ENCODE measurements around the gene PPP6C. TPM values are rescaled to one million over a fixed set of nuclear protein-coding genes. Genes with fewer than 3 reads are reported as not detected.
"Not testable (repeated sequence)": the region's sequence is repeated elsewhere in the genome, so short reads cannot be mapped to it uniquely, and the experiment has no call there.

PPP6C gene
- total and polyA plus RNA-seq, 5 experiments from 2014 or later: 47.2 to 59.0 (median 51.9) TPM

DNA sequence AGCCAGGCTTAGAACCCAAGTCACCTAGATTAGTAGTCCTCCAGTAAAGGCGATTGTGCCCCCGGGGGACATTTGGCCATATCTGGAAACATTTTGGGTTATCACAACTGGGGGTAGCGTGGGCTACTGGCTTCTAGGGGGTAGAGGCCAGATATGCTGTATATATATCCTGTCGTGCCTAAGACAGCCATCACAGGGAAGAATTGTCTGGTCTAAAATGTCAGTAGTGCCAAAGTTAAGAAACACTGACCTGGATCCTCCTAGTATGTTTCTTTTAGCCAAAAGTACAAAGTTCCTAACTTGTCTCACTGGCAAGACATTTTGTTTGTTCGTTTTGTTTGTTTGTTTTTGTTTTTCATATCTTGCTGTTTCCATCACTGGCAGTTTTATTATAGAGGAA lies 24.6 kb upstream of the PPP6C start:
- H3K4me1 Mint-ChIP-seq: peaks cover 0 to 15% (median 1%) of the 10 kb centered on the region in 4 donors
- H3K27ac Mint-ChIP-seq: peak overlapping the region in 2 of 10 donors; percentile 4 to 17
- DNase-seq (no peak), ATAC-seq (no peak)
- H3K27me3 Mint-ChIP-seq: no peaks in the 10 kb centered on the region
- no peak overlapping the region for H3K4me3 Mint-ChIP-seq
- H3K36me3 Mint-ChIP-seq: peaks cover 4 to 77% (median 35%) of the 10 kb centered on the region in 3 donors
- no peaks in the 10 kb centered on the region for H3K9me3 Mint-ChIP-seq
- POLR2A ChIA-PET: no interaction called here

DNA sequence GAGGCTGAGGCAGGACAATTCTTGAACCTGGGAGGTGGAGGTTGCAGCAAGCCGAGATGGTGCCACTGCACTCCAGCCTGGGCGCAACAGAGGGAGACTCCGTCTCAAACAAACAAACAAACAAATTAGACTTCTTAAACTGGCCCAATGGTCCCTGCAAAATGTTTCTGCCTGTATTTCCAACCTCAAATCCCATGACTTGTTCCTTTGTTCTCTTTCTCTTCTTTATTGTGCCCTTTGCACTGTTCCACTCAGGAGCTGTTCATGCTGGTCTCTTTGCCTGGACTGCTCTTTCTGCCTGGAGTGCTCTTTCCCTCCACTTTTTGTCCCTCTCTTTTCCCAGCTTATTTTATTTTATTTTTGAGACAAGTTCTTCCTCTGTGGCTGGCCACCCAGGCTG lies 14.9 kb upstream of the PPP6C start:
- H3K4me3 Mint-ChIP-seq: no peak overlapping the region
- H3K36me3 Mint-ChIP-seq: peaks cover 5 to 66% (median 18%) of the 10 kb centered on the region in 3 donors
- DNase-seq (no peak), ATAC-seq (no peak)
- H3K27ac Mint-ChIP-seq: peak overlapping the region in 5 of 10 donors; percentile 42 to 86 (median 71)
- peaks cover 24 to 35% (median 25%) of the 10 kb centered on the region in 4 donors for H3K4me1 Mint-ChIP-seq
- POLR2A ChIA-PET: interaction anchor here (0.5 to 7.4 kb wide), 4 partner anchors 10 to 43 kb away, joined by 3 to 80 read pairs (median 5); partner anchors contain the start of gene HSPA5
- no peaks in the 10 kb centered on the region for H3K27me3 Mint-ChIP-seq
- no peaks in the 10 kb centered on the region for H3K9me3 Mint-ChIP-seq

DNA sequence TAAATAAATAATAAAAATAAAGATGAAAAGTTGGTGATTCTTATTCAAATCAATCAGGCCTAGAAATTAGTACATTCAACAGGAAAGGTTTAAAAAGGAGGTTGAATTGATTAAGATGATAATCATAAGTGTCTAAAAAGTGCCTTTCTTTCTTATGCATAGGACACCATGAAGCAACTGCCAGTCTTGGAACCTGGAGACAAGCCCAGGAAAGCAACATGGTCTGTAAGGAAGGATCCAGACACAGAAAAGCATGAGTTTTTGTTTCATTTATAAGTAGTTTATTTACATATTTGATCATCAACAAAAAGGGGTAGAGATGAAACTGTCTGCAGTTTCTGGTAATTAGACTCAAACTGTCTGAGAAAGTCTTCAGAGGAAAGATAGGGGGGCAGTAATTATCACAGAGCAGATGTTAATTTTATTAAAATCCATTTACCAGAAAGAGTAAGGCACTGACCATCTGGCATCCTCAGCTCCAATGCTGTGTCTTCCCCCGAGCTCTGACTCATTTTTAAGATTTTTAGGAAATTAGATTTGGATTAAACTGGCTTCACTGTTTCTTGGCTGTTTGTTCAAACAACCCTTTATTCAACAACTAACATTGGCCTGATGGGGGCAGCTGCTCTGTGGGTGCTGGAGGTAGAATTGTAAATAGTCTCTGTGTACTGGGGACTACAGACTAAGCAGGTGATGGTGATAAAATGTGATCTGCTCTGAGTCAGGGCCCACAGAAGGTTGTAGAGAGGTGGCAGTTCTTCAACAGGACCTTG lies 13.4 kb upstream of the PPP6C start:
- DNase-seq (no peak), ATAC-seq (no peak)
- Mint-ChIP-seq H3K27me3 (no peaks in the 10 kb centered on the region), H3K27ac (peak overlapping the region in 6 of 10 donors; percentile 3 to 57 (median 24)), H3K4me3 (no peak overlapping the region), H3K36me3 (peaks cover 5 to 52% (median 13%) of the 10 kb centered on the region in 3 donors), H3K4me1 (peaks cover 23 to 45% (median 33%) of the 10 kb centered on the region in 4 donors), H3K9me3 (no peaks in the 10 kb centered on the region)
- POLR2A ChIA-PET: interaction anchor here (2.0 to 7.4 kb wide), 3 partner anchors 8 to 39 kb away, joined by 6 to 80 read pairs (median 64); partner anchors contain the start of genes HSPA5 and PPP6C

DNA sequence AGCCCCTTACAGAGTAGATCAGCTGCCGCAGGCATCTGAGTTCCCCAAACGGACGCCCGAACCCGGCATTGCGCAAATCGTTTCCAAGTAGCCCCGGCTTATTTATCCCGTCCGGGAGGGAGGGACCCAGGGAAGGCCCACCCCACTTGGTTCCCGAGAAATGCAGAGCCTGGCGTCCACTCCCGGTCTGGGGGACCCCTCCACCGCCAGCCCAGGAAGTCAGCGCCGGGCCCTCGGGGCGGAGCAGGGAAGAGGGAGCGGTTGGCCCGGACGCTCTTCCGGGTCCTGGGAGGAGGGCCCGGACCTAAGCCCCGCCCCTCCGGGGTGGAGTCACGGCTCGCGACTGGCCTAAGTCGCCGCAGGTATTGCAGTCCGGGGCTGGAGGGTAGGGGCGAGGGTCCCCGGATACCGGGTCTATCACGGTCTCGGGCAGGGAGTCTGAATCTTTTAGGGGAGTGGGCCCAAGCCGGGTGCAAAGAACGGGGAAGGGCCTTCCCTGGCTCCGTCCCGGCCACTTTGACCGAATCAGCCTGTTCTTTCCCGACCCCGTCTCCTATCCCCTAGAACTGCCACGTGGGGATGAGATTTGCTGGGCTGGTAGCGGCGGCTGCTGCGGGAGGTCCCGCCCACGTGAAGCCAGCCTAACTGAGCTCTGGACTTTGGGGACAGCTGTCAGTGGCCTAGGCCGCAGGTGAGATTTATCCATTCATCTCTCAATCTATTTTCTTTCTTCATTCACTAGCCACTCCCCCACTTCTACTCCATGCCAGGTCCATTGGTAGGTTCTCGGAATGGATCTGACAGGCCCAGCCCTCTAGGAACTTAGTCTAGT lies 10.8 kb upstream of the PPP6C start, which contains the start of gene RABEPK:
TSS of gene RABEPK (plus strand) at position 327 of the 832 bp plus-strand sequence. CDS start 2,472 bp downstream, outside the sequence.
- POLR2A ChIA-PET: interaction anchor here (0.8 to 7.4 kb wide), 6 partner anchors 10 to 259 kb away, joined by 5 to 80 read pairs (median 6); partner anchors contain the start of genes GOLGA1, HSPA5 and PPP6C
- Mint-ChIP-seq H3K36me3 (peaks cover 0 to 26% (median 6%) of the 10 kb centered on the region in 3 donors), H3K27ac (peak within 1 kb of the TSS; percentile 86 to 97 (median 94))

DNA sequence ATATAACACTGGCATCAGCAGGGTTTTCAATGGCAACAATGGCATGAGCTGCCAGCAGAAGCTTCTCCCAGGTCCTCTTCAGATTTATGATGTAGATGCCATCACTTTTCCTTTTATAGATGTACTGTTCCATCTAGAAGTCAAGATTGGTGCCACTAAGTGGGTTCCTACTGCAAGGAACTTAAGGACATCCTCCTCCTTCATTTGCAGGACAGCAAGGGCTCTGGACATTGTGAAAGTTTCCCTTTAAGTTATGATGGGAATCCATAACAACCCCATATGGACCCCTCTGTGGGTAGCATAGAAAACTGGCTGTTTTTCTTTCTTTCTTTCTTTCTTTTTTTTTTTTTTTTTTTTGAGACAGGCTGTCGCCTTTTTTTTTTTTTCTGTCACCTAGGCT lies 6.0 kb upstream of the PPP6C start:
- not testable (repeated sequence) for H3K36me3 Mint-ChIP-seq, H3K27me3 Mint-ChIP-seq, ATAC-seq, H3K9me3 Mint-ChIP-seq
- peak overlapping the region; percentile 86 to 99 (median 98) for H3K27ac Mint-ChIP-seq
- H3K4me1 Mint-ChIP-seq: peaks cover 22 to 78% (median 71%) of the 10 kb centered on the region in 4 donors
- DNase-seq: peak in 1 of 10 donors; percentile 49
- H3K4me3 Mint-ChIP-seq: peak overlapping the region; percentile 74 to 94 (median 88)
- POLR2A ChIA-PET: interaction anchor here (0.7 to 10.9 kb wide), 8 partner anchors 9 to 254 kb away, joined by 3 to 133 read pairs (median 4); partner anchors contain the start of genes GAPVD1, GOLGA1 and HSPA5

More for the DNA sequence above, 10.8 kb upstream of the PPP6C start, which contains the start of gene RABEPK:
- Mint-ChIP-seq H3K4me3 (peak within 1 kb of the TSS; percentile 88 to 97 (median 93)), H3K27me3 (no peaks in the 10 kb centered on the region), H3K4me1 (peaks cover 26 to 62% (median 50%) of the 10 kb centered on the region in 4 donors), H3K9me3 (no peaks in the 10 kb centered on the region)
- ATAC-seq: peak; percentile 93 to 95
- DNase-seq: peak; percentile 69 to 91 (median 86)

DNA sequence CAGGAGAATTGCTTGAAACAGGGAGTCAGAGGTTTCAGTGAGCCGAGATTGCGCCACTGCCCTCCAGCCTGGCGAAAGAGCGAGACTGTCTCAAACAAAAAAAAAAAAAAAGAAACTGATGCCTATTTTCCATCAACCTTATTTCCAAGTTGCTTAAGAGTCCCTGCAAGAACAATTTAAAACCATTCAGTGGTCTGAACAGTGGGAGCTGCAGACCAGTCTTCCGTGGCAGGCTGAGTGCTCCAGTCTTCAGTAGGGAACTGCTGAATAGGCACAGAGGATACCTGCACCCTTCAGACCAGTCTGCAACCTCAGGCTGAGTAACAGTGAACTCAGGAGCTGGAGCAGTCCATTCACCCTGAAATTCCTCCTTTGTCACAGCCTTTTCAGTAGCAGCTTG lies 4.9 kb upstream of the PPP6C start:
- H3K27me3 Mint-ChIP-seq, ATAC-seq, H3K9me3 Mint-ChIP-seq, H3K36me3 Mint-ChIP-seq, DNase-seq: not testable (repeated sequence)
- Mint-ChIP-seq H3K4me1 (peaks cover 20 to 83% (median 75%) of the 10 kb centered on the region in 4 donors), H3K27ac (peak overlapping the region; percentile 86 to 99 (median 98)), H3K4me3 (peak overlapping the region; percentile 74 to 94 (median 88))
- POLR2A ChIA-PET: interaction anchor here (0.6 to 10.9 kb wide), 9 partner anchors 10 to 253 kb away, joined by 3 to 133 read pairs (median 4); partner anchors contain the start of genes GAPVD1, GOLGA1 and HSPA5

DNA sequence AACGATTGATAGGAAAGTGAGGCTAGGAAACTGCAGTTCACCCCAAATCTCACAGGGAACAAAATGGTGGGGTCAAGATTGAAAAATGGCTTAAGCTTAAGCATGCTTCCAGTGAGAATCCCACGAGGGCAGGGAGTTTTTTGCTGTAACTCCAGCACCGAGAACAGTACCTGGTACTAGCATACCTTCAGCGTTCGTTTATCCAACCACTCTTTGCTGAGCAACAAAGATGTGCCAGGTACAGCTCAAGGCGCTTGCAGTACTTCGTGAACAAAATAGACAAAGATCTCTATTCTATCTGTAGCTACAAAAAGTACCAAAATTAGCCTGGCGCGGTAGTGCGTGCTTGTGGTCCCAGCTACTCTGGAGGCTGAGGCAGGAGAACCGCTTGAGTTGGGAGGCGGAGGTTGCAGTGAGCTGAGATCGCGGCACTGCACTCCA lies 778 bp upstream of the PPP6C start:
- peak overlapping the region; percentile 92 to 98 (median 96) for H3K4me3 Mint-ChIP-seq
- ATAC-seq (peak; percentile 2 to 3), DNase-seq (peak in 2 of 10 donors; percentile 17 to 35)
- H3K27ac Mint-ChIP-seq: peak overlapping the region; percentile 89 to 97 (median 96)
- H3K36me3 Mint-ChIP-seq: peaks cover 0 to 19% (median 2%) of the 10 kb centered on the region in 3 donors
- H3K27me3 Mint-ChIP-seq: no peaks in the 10 kb centered on the region
- H3K9me3 Mint-ChIP-seq: no peaks in the 10 kb centered on the region
- POLR2A ChIA-PET: interaction anchor here (0.6 to 10.9 kb wide), 8 partner anchors 10 to 249 kb away, joined by 3 to 133 read pairs (median 3); partner anchors contain the start of genes GAPVD1, GOLGA1, HSPA5 and RABEPK
- peaks cover 20 to 80% (median 69%) of the 10 kb centered on the region in 4 donors for H3K4me1 Mint-ChIP-seq

DNA sequence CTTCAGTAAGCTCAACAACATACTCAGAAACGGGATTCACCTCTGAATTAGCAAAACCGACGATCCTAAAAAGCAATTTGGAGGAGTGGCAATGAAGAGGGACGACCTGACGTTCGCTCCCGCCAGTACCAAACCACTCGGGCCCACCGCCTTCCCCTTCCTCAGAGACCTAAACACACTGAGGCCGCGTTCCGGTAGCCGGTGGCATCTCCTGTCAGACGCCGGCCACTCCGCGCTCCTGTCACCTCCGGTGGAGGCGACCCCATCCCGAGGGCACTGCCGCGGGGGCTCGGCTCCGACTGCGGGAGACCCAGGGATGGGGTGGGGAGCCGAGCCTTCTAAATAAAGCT lies 617 bp downstream of the PPP6C start:
- DNase-seq: peak in 4 of 10 donors; percentile 16 to 37 (median 32)
- peak; percentile 4 to 6 for ATAC-seq

DNA sequence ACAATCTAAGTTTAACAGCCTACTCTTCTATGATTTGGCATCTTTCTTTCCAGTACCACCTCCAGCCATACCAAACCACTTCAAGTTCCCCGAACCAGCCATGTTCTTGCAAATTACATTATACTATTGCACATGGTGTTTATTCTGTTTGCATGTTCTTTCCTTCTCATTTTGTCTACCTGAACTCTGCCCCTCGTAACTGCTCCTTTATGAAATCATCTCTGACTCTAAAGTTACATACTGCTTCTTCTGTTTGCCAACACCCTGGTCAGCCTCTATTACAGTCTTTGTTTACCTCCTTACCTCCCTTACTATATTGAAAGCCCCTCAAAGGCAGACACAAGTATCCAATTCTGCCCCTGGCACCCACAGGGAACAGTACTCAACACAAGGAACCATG lies 6.0 kb downstream of the PPP6C start:
- peak overlapping the region in 8 of 10 donors; percentile 1 to 49 (median 26) for H3K27ac Mint-ChIP-seq
- POLR2A ChIA-PET: no interaction called here
- peaks cover 11 to 51% (median 15%) of the 10 kb centered on the region in 3 donors for H3K36me3 Mint-ChIP-seq
- no peaks in the 10 kb centered on the region for H3K27me3 Mint-ChIP-seq
- no peak for ATAC-seq
- H3K4me3 Mint-ChIP-seq: no peak overlapping the region
- peaks cover 38 to 79% (median 73%) of the 10 kb centered on the region in 4 donors for H3K4me1 Mint-ChIP-seq
- DNase-seq: no peak
- peaks cover 0 to 5% (median 0%) of the 10 kb centered on the region in 9 donors for H3K9me3 Mint-ChIP-seq

More for the DNA sequence above, 617 bp downstream of the PPP6C start:
- Mint-ChIP-seq H3K4me1 (peaks cover 19 to 76% (median 64%) of the 10 kb centered on the region in 4 donors), H3K27ac (peak overlapping the region; percentile 86 to 97 (median 95)), H3K4me3 (peak overlapping the region; percentile 92 to 98 (median 96)), H3K27me3 (no peaks in the 10 kb centered on the region), H3K36me3 (peaks cover 0 to 30% (median 5%) of the 10 kb centered on the region in 3 donors), H3K9me3 (no peaks in the 10 kb centered on the region)
- POLR2A ChIA-PET: interaction anchor here (5.7 to 10.9 kb wide), 2 partner anchors 11 to 53 kb away, joined by 64 to 133 read pairs; partner anchors contain the start of genes HSPA5 and RABEPK

DNA sequence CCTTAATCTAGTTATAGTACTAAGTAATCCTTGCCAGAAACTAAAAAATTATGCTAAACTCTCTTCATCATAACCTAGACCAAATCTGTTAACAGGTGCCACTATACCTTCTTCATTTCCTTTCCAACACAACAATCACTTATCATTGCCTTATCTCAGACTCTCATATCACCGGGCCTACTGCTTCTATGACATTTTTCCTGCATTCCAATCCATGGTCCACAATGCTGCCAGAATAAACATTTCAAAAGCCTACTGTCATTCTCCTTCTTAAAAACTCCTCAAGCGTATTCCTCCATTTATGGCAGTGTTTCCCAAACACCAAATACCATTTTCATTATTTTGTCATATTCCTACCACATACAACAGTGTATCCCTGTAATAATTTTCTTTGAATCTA lies 6.5 kb downstream of the PPP6C start:
- POLR2A ChIA-PET: no interaction called here

DNA sequence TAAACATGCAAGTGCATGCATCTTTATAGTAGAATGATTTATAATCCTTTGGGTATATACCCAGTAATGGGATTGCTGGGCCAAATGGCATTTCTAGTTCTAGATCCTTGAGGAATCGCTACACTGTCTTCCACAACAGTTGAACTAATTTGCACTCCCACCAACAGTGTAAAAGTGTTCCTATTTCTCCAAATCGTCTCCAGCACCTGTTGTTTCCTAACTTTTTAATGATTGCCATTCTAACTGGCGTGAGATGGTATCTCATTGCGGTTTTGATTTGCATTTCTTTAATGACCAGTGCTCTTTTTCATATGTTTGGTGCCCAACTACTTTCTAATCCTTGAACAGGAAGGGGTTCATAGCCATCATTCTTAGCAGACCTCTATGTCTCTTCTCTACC lies 7.8 kb downstream of the PPP6C start:
- POLR2A ChIA-PET, DNase-seq, H3K27me3 Mint-ChIP-seq, H3K9me3 Mint-ChIP-seq, ATAC-seq: not testable (repeated sequence)
- peaks cover 11 to 52% (median 16%) of the 10 kb centered on the region in 3 donors for H3K36me3 Mint-ChIP-seq
- H3K4me3 Mint-ChIP-seq: peak overlapping the region in 2 of 10 donors; percentile 21 to 26
- H3K27ac Mint-ChIP-seq: peak overlapping the region in 5 of 10 donors; percentile 3 to 74 (median 65)
- peaks cover 37 to 77% (median 72%) of the 10 kb centered on the region in 4 donors for H3K4me1 Mint-ChIP-seq

More for the DNA sequence above, 6.5 kb downstream of the PPP6C start:
- peak overlapping the region in 1 of 10 donors; percentile 27 for H3K4me3 Mint-ChIP-seq
- H3K4me1 Mint-ChIP-seq: peaks cover 41 to 79% (median 75%) of the 10 kb centered on the region in 4 donors
- ATAC-seq (no peak), DNase-seq (no peak)
- H3K36me3 Mint-ChIP-seq: peaks cover 11 to 54% (median 18%) of the 10 kb centered on the region in 3 donors
- no peaks in the 10 kb centered on the region for H3K27me3 Mint-ChIP-seq
- H3K9me3 Mint-ChIP-seq: peaks cover 0 to 5% (median 0%) of the 10 kb centered on the region in 9 donors
- peak overlapping the region in 5 of 10 donors; percentile 13 to 51 (median 40) for H3K27ac Mint-ChIP-seq
